ENCODE data around the gene MYO1A. TPM values are rescaled to one million over a fixed set of nuclear protein-coding genes. Genes with fewer than 3 reads are reported as not detected.
"Not testable (repeated sequence)": the region's sequence is repeated elsewhere in the genome, so short reads cannot be mapped to it uniquely, and the experiment has no call there.

Gene MYO1A
- total RNA-seq, 1 donor from 2014 or later = 1.4 TPM

DNA sequence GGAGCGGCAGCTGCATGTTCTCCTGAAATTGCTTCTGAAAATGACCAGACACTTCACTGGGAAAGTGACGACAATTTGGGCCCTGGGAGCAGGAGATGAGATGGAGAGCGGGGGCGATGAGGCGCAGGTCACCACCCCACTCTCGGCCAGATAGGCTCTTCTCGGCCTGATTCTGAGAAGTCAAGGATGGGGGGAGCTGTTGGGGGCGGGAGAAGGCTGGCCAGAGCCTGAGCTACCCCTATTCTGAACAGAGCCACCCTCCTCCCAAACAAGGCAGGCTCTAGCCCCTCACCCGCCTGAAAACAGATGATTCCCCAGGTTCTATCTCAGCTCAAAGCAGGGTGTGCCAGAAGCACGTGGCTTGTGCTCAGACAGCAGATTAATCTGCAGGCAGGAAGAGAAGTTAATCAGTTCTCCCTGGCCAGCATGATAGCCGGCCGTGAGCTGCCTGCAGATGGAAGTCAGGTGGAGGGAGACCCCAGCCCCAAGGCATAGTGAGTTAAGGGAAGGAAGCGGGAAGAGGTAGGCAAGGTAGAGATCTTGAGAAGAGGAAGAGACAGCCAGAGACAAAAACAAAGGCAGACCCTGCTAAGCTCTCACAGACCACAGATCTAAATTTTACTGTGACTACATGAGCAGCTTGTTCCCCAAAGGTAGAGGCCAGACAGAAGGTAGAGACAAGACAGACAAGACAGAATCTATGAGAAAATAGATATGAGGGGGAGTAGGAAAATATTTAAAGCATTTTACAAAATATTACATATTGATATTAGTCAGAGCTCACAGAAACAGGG, 22.7 kb downstream of the MYO1A start:
- intact Hi-C loops (cut with DNase I) = no loop called here
- Histone ChIP-seq H3K9me3 (no peaks in the 10 kb centered on the region), H3K4me3 (no peak overlapping the region), H3K27me3 (no peaks in the 10 kb centered on the region), H3K4me1 (no peaks in the 10 kb centered on the region), H3K36me3 (no peaks in the 10 kb centered on the region), H3K27ac (no peak overlapping the region)
- DNase-seq (no peak), ATAC-seq (no peak)
- no peak for TF ChIP-seq CTCF (IDR thresholded peaks at IDR 0.05)

GRCh38 chr12:57025196-57025595, 24.7 kb downstream of the MYO1A start:
- Histone ChIP-seq H3K9me3 (no peaks in the 10 kb centered on the region), H3K36me3 (no peaks in the 10 kb centered on the region), H3K27ac (no peak overlapping the region), H3K4me1 (no peaks in the 10 kb centered on the region), H3K4me3 (no peak overlapping the region), H3K27me3 (no peaks in the 10 kb centered on the region)
- intact Hi-C loops (cut with DNase I) = no loop called here
- DNase-seq (no peak), ATAC-seq (no peak)
- TF ChIP-seq CTCF (IDR thresholded peaks at IDR 0.05) = no peak

- intact Hi-C loops (cut with DNase I); H3K4me1 ChIP-seq; H3K27me3 ChIP-seq; H3K4me3 ChIP-seq; H3K9me3 ChIP-seq; DNase-seq; H3K27ac ChIP-seq; H3K36me3 ChIP-seq; ATAC-seq: not testable (repeated sequence)
Observed at GRCh38 chr12:57022324-57022723, 27.6 kb downstream of the MYO1A start.

DNA sequence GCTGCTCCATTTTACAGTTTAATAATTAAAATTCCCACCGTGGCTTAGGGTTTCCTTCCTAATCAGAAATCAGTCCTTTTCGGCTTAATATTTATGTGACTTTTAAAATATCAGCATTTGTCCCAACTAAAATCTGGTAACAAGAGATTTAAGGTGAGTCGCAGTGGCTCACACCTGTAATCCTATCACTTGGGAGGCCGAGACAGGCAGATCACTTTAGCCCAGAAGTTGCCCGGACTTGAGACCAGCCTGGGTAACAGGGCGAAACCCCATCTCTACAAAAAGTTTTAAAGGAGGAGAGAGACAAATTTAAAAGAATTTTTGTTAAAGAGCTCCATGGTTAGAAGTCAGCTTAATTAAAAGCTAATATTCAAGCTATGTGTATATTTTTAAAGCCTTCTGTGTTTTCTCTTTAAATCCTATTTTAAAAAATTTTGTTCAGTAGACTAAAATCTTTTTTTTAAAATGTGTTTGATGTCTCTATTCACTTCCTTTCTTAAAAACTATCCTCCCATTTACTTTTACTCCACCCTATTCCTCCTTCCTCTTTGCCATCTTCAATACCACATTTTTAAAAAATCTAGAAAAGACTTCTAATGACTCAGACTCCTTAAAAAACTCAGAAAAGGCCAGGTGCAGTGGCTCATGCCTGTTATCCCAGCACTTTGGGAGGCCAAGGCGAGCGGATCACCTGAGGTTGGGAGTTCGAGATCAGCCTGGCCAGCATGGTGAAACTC, 29.8 kb downstream of the MYO1A start:
- TF ChIP-seq CTCF (IDR thresholded peaks at IDR 0.05) = no peak
- intact Hi-C loops (cut with DNase I) = no loop called here
- Histone ChIP-seq H3K4me3 (no peak overlapping the region), H3K27me3 (peaks cover 8% of the 10 kb centered on the region), H3K36me3 (no peaks in the 10 kb centered on the region), H3K4me1 (no peaks in the 10 kb centered on the region), H3K27ac (no peak overlapping the region), H3K9me3 (no peaks in the 10 kb centered on the region)
- DNase-seq (no peak), ATAC-seq (no peak)

- H3K9me3 ChIP-seq = no peaks in the 10 kb centered on the region
- peaks cover 8% of the 10 kb centered on the region for H3K27me3 ChIP-seq
- no peaks in the 10 kb centered on the region for H3K4me1 ChIP-seq
- no peak for TF ChIP-seq CTCF (IDR thresholded peaks at IDR 0.05)
- ATAC-seq (no peak), DNase-seq (no peak)
- no peak overlapping the region for H3K4me3 ChIP-seq
- intact Hi-C loops (cut with DNase I) = no loop called here
- no peak overlapping the region for H3K27ac ChIP-seq
- no peaks in the 10 kb centered on the region for H3K36me3 ChIP-seq
Observed at GRCh38 chr12:57018906-57019305, 31.0 kb downstream of the MYO1A start.

DNA sequence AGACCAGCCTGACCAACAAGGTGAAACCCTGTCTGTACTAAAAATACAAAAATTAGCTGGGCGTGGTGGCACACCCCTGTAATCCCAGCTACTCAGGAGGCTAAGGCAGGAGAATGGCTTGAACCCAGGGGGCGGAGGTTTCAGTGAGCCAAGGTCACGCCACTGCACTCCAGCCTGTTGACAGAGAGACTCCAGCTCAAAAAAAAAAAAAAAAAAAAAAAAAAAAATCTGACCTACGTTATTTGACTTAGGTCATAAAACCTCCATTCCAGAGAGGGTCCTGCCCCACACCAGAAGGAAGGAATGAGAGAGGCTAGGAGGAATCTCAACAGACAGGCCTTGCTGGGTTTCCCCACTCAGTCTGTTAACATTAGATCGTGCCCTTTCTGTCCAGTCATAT, 31.6 kb downstream of the MYO1A start:
- DNase-seq; intact Hi-C loops (cut with DNase I); H3K36me3 ChIP-seq; H3K4me3 ChIP-seq; H3K27ac ChIP-seq; H3K27me3 ChIP-seq; H3K4me1 ChIP-seq; H3K9me3 ChIP-seq; ATAC-seq: not testable (repeated sequence)

Data from upper lobe of right lung (tissue), 1 donor.